Omental fat pad (tissue), 4 donors: ENCODE results near the gene SLC35D2. TPM values are rescaled to one million over a fixed set of nuclear protein-coding genes. Genes with fewer than 3 reads are reported as not detected.

ENCODE experiments used
- ATAC-seq: fragments of 150-250 bp; one replicate; pipeline ENCODE4 v1.9.1; 2016; ENCODE audit warnings: mild to moderate bottlenecking, moderate library complexity; ENCODE audit not compliant: low FRiP score
- DNase-seq: peaks from one replicate; pipeline ENCODE4 v3.0.0-alpha.2; 2019; ENCODE audit warnings: low spot score
- total RNA-seq, 4 donors: library from RNA; depleted of rRNA; stranded (reverse); fragments of >200 nt; gene quantifications; one replicate each; pipeline ENCODE4 v1.1.0, GENCODE V29; 2016
- TF ChIP-seq, protein P1 (sequence below), 3 donors: fragments of 450-650 bp; IDR thresholded peaks; one replicate each; pipeline ENCODE4 v1.5.1; 2016 to 2017; ENCODE audit warnings: antibody characterized with exemption in 3 of 3, mild to moderate bottlenecking in 3 of 3, moderate library complexity in 2 of 3

SLC35D2 gene
- total RNA-seq, 4 donors from 2014 or later, result 13.8 to 18.4 (median 15.7) TPM

DNA sequence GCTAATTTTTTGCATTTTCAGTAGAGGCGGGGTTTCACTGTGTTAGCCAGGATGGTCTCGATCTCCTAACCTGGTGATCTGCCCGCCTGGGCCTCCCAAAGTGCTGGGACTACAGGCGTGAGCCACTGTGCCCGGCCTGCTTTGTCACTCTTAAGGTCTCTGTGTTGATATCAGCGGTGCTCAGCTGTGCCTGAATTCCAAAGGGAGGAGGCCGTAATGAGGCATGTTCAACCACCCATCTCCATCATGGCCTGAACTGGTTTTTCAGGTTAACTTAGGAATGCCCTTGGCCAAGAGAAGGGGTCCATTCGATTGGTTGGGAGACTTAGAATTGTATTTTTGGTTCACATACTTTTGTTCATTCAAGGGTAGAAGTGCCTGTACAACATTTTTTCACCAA, 103.6 kb downstream of the SLC35D2 start:
- no peak for DNase-seq
- no peak for ATAC-seq
- TF ChIP-seq, protein P1, sequence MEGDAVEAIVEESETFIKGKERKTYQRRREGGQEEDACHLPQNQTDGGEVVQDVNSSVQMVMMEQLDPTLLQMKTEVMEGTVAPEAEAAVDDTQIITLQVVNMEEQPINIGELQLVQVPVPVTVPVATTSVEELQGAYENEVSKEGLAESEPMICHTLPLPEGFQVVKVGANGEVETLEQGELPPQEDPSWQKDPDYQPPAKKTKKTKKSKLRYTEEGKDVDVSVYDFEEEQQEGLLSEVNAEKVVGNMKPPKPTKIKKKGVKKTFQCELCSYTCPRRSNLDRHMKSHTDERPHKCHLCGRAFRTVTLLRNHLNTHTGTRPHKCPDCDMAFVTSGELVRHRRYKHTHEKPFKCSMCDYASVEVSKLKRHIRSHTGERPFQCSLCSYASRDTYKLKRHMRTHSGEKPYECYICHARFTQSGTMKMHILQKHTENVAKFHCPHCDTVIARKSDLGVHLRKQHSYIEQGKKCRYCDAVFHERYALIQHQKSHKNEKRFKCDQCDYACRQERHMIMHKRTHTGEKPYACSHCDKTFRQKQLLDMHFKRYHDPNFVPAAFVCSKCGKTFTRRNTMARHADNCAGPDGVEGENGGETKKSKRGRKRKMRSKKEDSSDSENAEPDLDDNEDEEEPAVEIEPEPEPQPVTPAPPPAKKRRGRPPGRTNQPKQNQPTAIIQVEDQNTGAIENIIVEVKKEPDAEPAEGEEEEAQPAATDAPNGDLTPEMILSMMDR (IDR thresholded peaks at IDR 0.05), result no peak

DNA sequence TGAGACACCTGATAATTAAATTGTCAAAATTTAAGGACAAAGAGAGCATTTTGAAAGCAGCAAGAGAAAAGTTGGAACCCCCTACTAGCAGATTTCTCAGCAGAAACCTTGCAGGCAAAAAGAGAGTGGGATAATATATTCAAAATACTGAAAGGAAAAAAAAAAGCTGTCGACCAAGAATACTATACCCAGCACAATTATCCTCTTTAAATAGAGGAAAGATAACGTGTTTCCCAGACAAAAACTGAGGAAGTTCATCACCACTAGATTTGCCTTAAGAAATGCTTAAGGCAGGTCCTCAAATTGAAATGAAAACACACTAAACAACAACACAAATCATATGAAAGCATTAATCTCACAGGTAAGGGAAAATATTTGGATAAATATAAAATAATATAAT, 108.6 kb downstream of the SLC35D2 start:
- DNase-seq (no peak), ATAC-seq (no peak)
- TF ChIP-seq, protein P1 (IDR thresholded peaks at IDR 0.05), result no peak

Other genes with a start within 250 kb of the SLC35D2 start
- gene HSD17B3, start 81.5 kb downstream of the SLC35D2 start, total RNA-seq, result under 1 TPM in 1 of 4 donors, not detected in 3; 0.36 TPM
- 1 to 10 TPM in 3 of 4 donors, under 1 TPM in 1; 0.50 to 2.7 (median 1.9) TPM for gene ZNF367, start 34.7 kb upstream of the SLC35D2 start, total RNA-seq
- gene HABP4, start 66.5 kb upstream of the SLC35D2 start, total RNA-seq, result 10 to 100 TPM in 3 of 4 donors, 1 to 10 TPM in 1; 9.2 to 23.4 (median 14.2) TPM
- gene CDC14B, start 236.1 kb upstream of the SLC35D2 start, total RNA-seq, result 10 to 100 TPM; 14.4 to 40.5 (median 21.5) TPM